Neural cell (in vitro differentiated cells): ENCODE measurements around the gene TRAPPC5.

Experiments used
- CTCF ChIP-seq: fragments of 450-650 bp; IDR thresholded peaks from 2 replicates; pipeline ENCODE4 v1.5.1; 2014; ENCODE audit warnings: antibody characterized with exemption, mild to moderate bottlenecking, moderate library complexity; ENCODE audit not compliant: poor library complexity, severe bottlenecking
- EZH2 ChIP-seq: fragments of 200-600, 300-800 bp; shearing (Covaris generic), sonication (generic); IDR thresholded peaks from 2 replicates; pipeline ENCODE4 v1.6.1; 2014; ENCODE audit warnings: antibody characterized with exemption, low read length, borderline replicate concordance, mild to moderate bottlenecking; ENCODE audit not compliant: insufficient read depth, poor library complexity, severe bottlenecking
- RAD21 ChIP-seq: fragments of 450-650 bp; conservative IDR thresholded peaks from 2 replicates; pipeline ENCODE4 v1.6.1; 2014; ENCODE audit warnings: antibody characterized with exemption, mild to moderate bottlenecking, moderate library complexity
- SMC3 ChIP-seq: fragments of 450-650 bp; conservative IDR thresholded peaks from 2 replicates; pipeline ENCODE4 v1.6.1; 2014; ENCODE audit warnings: antibody characterized with exemption, mild to moderate bottlenecking, moderate library complexity; ENCODE audit not compliant: poor library complexity
- TF ChIP-seq, protein P1 (sequence below): IDR thresholded peaks from 2 replicates; pipeline ENCODE4 v1.6.1; 2012; ENCODE audit warnings: borderline replicate concordance

GRCh38 chr19:7640803-7641202 is 39.8 kb upstream of the TRAPPC5 start:
- TF ChIP-seq EZH2 (no peak), CTCF (no peak), SMC3 (no peak), RAD21 (no peak)
- TF ChIP-seq, protein P1, sequence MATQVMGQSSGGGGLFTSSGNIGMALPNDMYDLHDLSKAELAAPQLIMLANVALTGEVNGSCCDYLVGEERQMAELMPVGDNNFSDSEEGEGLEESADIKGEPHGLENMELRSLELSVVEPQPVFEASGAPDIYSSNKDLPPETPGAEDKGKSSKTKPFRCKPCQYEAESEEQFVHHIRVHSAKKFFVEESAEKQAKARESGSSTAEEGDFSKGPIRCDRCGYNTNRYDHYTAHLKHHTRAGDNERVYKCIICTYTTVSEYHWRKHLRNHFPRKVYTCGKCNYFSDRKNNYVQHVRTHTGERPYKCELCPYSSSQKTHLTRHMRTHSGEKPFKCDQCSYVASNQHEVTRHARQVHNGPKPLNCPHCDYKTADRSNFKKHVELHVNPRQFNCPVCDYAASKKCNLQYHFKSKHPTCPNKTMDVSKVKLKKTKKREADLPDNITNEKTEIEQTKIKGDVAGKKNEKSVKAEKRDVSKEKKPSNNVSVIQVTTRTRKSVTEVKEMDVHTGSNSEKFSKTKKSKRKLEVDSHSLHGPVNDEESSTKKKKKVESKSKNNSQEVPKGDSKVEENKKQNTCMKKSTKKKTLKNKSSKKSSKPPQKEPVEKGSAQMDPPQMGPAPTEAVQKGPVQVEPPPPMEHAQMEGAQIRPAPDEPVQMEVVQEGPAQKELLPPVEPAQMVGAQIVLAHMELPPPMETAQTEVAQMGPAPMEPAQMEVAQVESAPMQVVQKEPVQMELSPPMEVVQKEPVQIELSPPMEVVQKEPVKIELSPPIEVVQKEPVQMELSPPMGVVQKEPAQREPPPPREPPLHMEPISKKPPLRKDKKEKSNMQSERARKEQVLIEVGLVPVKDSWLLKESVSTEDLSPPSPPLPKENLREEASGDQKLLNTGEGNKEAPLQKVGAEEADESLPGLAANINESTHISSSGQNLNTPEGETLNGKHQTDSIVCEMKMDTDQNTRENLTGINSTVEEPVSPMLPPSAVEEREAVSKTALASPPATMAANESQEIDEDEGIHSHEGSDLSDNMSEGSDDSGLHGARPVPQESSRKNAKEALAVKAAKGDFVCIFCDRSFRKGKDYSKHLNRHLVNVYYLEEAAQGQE = no peak
